Stimulated activated CD8-positive, alpha-beta memory T cell treated with anti-CD3 and anti-CD28 coated beads, Interleukin-15, amount 100 ng/mL, for 24 hours (primary cell): ENCODE measurements around the gene BCORL1.

Source experiments
- DNase-seq: peaks from one replicate; pipeline ENCODE4 v3.0.0-alpha.2; 2020; ENCODE audit warnings: low read depth

Gene BCORL1

GRCh38 chrX:130097507-130098209 lies 115.2 kb downstream of the BCORL1 start:
- DNase-seq = no peak

- no peak for DNase-seq
These were observed 115.7 kb downstream of the BCORL1 start for GRCh38 chrX:130098210-130098552.

GRCh38 chrX:130100180-130100579 lies 117.7 kb downstream of the BCORL1 start:
- DNase-seq = no peak

DNA sequence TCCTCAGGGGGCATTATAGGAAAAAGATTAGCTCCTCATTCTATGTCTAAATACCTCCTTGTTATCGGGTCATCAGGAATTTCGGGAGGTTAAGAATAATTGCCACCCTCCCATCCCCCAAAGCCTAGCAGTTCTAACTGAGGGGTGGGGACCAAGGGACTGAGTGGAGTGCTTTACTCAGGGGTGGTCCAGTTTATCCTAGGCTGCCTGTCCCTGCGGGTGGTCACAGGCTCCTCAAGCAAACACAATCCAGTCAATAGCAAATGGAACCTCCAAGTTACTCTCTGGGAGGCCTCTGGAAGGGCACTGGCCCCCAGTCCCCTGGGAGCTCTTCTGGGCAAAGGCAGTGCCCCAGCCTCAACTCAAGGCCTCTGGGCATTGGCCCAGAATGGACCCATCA lies 121.2 kb downstream of the BCORL1 start:
- DNase-seq = no peak

DNA sequence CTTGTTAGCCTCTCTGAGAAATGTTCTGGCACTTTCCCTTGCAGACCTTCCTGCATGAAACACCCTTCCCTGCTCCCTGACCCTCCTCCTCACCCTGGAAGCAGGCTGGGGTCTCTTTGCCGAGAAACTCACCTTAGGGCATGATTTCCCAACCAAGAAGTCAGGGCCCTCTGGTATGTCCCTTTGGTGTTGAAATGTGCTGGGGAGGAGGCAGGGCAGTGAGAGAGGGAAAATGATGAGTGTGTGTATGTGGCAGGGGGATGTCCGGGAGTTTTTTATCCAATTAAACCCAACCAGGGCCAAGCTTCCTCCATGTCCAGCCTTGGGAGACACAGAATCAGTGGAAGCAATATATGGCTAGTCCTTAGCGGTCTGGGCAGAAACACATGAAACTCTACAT lies 122.8 kb downstream of the BCORL1 start:
- DNase-seq = no peak

DNA sequence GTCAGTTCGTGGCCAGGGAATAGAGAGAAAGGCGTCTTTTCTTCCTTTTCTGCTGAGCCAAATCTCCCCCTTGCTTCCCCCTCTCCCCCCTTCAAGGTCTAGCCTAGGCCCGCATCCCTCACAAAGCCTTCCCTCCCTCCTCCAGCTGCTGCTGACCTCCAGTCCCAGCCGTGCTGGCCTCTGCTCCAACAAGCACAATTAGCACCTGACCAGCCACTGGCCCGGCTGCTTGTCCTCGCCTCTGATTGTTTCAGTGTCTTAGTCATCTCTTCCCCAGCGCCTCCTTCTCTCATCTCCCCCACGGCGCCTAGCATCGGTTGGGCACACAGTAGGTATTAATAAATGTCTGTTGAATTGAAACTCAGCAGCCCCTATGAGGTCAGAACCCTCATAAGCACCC lies 123.6 kb downstream of the BCORL1 start:
- DNase-seq = no peak
